ENCODE results near the gene DEF6.
A peak's percentile ranks its signal among the peaks of the same experiment; 100 is the strongest.

The DEF6 gene

DNA sequence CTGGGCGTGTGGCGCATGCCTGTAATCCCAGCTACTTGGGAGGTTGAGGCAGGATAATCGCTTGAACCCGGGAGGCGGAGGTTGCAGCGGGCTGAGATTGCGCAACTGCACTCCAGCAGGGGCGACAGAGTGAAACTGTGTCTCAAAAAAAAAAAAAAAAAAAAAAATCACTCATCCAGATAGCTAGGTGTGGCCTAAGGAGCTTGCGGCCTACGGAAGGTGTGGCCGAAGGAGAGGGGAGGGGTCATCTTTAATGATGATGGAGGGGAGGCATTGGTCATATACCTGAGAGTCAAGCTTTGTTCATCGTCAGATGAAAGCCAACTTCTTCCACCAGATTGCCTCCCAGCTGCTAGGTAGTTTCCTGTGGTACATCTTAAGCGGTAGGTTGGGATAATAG is 43.9 kb downstream of the DEF6 start:
- TF ChIP-seq, protein P1, sequence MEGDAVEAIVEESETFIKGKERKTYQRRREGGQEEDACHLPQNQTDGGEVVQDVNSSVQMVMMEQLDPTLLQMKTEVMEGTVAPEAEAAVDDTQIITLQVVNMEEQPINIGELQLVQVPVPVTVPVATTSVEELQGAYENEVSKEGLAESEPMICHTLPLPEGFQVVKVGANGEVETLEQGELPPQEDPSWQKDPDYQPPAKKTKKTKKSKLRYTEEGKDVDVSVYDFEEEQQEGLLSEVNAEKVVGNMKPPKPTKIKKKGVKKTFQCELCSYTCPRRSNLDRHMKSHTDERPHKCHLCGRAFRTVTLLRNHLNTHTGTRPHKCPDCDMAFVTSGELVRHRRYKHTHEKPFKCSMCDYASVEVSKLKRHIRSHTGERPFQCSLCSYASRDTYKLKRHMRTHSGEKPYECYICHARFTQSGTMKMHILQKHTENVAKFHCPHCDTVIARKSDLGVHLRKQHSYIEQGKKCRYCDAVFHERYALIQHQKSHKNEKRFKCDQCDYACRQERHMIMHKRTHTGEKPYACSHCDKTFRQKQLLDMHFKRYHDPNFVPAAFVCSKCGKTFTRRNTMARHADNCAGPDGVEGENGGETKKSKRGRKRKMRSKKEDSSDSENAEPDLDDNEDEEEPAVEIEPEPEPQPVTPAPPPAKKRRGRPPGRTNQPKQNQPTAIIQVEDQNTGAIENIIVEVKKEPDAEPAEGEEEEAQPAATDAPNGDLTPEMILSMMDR (IDR thresholded peaks at IDR 0.05; ENCODE audit: insufficient read depth, missing control alignments), result no peak
- DNase-seq (ENCODE audit: insufficient read length, low spot score), result no peak
- no peak for FAIRE-seq

DNA sequence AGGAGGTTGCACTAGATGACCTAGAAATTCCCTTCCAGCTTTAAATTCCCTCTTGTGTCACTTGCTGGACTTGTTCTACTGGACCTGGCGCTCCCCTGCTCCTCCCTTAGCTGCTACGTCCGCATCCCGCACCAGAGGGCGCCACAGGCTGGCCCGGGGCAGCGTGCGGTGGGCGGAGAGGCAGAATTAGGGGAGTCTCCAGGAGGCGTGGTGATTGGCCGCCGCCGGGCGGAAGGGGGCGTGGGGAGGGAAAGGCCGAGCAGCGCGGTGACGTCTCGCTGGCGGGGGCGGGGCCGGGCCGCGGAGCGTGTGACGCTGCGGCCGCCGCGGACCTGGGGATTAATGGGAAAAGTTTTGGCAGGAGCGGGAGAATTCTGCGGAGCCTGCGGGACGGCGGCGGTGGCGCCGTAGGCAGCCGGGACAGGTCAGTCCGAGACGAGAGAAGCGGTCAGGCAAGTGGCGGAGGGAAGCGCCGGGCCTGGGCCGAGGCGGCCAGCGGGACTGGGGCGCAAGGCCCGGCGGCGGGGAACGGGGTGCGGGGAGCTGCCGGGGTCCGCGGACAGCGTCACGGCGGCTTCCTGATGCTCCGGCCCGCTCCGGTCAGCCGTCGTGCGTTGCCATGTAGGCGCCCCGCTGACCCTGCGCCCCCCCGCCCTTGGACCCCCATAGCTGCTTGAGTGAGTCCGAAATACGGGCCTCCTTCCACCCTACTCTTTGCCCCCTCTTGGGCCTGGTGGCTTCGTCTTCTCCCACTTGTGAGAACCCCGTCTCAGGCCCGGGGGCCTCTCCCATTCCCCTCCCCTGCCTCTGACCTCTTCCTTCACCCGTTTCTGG is 44.9 kb downstream of the DEF6 start, which contains the start of gene PPARD:
TSS of gene PPARD (plus strand) at position 301 of the 834 bp plus-strand sequence. CDS start 68,530 bp downstream, outside the sequence.
- FAIRE-seq (no peak), DNase-seq (ENCODE audit: insufficient read length, low spot score) (peak; percentile 95)

DNA sequence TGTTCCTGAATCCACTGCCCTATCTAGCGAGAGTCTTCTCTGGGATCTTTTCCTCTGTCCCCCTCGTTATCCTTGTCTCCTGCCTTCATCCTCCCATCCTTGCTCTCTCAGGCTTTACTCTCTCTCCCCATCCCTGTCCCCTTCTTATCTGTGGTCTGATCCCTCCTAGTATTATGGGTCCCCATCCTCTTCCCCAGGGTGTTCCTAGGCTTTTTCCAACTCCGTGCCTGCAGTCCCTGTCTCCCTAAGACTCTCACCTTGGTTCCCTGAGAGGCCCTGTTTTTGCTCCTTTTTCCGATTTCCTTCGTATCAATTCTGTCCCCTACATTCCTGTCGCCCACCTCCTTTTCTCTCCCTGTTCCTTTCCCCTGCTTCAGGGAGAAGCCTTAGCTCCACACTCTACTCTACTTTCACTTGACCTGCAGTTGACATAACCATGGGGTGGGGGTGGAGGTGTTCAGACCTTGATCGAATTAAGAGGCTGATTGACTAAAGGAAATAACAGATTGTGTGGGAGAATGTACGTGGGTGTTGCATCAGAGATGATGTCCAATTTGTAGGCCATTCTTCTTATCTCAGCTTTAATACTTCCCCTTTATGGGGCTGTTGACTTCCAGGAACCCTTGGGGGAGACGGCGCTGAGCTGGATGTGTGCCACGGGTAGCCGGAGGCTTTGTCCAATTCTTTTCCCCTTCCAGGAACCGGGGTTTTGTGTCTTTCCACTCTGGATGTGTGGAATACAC is 45.6 kb downstream of the DEF6 start:
- TF ChIP-seq, protein P1 (IDR thresholded peaks at IDR 0.05; ENCODE audit: insufficient read depth, missing control alignments), result no peak
- DNase-seq (ENCODE audit: insufficient read length, low spot score) (no peak), FAIRE-seq (no peak)

More for the DNA sequence above, 44.9 kb downstream of the DEF6 start, which contains the start of gene PPARD:
- TF ChIP-seq, protein P1 (IDR thresholded peaks at IDR 0.05; ENCODE audit: insufficient read depth, missing control alignments), result peak; percentile 98

DNA sequence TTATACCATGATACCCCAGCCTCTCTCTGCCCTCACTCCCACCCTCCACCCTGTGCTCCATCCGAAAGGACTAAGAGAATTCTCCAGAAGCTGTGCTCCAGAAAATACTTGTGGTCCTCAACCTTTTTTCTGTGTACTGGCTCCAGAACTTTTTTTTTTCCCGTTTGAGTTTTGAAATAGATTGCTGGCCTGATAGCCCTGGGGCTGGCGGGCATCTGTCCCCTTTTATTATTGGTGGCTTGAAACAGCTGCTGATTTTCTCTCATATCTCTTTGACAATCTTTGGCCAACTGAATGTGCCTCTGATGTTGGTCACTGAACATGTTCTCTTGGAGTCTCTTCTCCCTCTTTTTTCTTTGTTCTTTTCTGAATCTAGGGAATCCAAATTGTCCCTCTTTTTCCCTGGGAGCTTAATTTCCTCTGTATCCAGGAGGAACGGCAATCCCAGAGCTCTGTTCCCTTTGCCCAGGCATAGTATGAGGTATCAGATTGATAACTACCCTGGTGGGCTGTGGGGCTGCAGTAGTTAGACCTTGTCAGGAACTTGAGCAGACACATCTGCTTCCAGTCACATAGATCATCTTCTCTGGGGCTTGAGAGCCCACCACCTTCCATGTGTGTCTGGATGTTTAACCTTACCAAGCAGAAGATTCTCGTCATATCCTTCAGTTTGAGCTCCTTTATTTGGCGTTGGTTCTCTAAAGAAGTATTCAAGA is 46.4 kb downstream of the DEF6 start:
- FAIRE-seq (no peak), DNase-seq (ENCODE audit: insufficient read length, low spot score) (no peak)
- TF ChIP-seq, protein P1 (IDR thresholded peaks at IDR 0.05; ENCODE audit: insufficient read depth, missing control alignments), result no peak

DNA sequence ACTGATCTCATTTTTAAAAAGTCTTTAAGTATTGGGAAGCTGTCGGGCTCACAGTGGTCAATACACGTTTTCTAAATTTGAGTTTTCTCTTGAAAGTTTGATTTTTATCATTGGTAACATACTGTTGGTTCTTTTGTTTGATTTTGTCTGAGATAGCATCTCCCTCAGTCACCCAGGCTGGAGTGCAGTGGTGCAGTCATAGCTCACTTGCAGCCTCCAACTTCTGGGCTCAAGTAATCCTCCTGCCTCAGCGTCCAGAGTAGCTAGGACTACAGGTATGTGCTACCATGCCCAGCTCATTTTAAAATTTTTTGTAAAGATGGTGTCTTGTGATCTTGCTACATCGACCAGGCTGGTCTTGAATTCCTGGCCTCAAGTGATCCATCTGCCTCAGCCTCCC is 53.8 kb downstream of the DEF6 start:
- FAIRE-seq (no peak), DNase-seq (ENCODE audit: insufficient read length, low spot score) (no peak)
- TF ChIP-seq, protein P1 (IDR thresholded peaks at IDR 0.05; ENCODE audit: insufficient read depth, missing control alignments), result no peak

DNA sequence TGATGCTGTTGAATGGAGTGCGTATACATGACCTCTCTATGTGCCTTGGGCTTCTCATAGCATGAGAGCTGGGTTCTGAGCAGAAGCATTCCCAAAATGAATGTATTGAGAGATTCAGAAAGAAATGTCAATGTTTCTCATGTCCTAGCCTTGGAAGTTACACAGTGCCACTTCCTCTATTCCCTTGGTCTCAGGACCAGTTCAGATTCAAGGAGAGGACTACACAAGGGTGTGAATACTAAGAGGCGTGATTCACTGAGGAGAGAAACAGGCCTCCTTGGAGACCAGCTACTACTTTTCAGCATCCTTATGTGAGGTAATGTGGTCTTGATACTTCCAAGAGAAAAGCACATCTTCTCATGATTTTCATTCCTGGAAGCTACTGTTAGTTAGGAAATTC is 55.1 kb downstream of the DEF6 start:
- no peak for DNase-seq (ENCODE audit: insufficient read length, low spot score)
- TF ChIP-seq, protein P1 (IDR thresholded peaks at IDR 0.05; ENCODE audit: insufficient read depth, missing control alignments), result no peak
- FAIRE-seq, result no peak

Measured in D721Med (cell line).